ENCODE results near the gene NEDD4. TPM values are rescaled to one million over a fixed set of nuclear protein-coding genes. Genes with fewer than 3 reads are reported as not detected.

Gene NEDD4
- total RNA-seq, 1 donor = 45.3 TPM

DNA sequence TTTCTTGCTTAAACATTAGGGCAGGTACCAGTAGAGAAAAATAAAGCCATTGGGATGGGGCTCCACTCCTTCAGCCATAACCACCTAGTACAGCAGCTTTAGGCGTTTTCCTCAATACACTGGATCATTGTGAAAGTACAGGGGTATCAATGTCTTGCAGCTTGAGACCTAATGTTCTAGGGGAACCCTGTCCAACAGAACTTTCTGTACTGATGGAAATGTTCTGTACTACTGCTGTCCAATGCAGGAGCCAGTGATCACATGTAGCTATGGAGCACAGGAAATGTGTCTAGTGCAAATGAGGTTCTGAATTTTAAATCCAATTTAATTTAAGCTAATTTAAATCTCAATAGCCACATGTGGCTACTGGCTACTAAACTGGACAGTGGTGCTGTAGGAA is 93.9 kb downstream of the NEDD4 start:
- H3K4me3 ChIP-seq (ENCODE audit: low read depth, low read length) = no peak overlapping the region
- DNase-seq (ENCODE audit: low read depth) = no peak
- TF ChIP-seq, protein P1, sequence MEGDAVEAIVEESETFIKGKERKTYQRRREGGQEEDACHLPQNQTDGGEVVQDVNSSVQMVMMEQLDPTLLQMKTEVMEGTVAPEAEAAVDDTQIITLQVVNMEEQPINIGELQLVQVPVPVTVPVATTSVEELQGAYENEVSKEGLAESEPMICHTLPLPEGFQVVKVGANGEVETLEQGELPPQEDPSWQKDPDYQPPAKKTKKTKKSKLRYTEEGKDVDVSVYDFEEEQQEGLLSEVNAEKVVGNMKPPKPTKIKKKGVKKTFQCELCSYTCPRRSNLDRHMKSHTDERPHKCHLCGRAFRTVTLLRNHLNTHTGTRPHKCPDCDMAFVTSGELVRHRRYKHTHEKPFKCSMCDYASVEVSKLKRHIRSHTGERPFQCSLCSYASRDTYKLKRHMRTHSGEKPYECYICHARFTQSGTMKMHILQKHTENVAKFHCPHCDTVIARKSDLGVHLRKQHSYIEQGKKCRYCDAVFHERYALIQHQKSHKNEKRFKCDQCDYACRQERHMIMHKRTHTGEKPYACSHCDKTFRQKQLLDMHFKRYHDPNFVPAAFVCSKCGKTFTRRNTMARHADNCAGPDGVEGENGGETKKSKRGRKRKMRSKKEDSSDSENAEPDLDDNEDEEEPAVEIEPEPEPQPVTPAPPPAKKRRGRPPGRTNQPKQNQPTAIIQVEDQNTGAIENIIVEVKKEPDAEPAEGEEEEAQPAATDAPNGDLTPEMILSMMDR (IDR thresholded peaks at IDR 0.05; ENCODE audit: insufficient read depth, low read depth, low read length) = no peak

DNA sequence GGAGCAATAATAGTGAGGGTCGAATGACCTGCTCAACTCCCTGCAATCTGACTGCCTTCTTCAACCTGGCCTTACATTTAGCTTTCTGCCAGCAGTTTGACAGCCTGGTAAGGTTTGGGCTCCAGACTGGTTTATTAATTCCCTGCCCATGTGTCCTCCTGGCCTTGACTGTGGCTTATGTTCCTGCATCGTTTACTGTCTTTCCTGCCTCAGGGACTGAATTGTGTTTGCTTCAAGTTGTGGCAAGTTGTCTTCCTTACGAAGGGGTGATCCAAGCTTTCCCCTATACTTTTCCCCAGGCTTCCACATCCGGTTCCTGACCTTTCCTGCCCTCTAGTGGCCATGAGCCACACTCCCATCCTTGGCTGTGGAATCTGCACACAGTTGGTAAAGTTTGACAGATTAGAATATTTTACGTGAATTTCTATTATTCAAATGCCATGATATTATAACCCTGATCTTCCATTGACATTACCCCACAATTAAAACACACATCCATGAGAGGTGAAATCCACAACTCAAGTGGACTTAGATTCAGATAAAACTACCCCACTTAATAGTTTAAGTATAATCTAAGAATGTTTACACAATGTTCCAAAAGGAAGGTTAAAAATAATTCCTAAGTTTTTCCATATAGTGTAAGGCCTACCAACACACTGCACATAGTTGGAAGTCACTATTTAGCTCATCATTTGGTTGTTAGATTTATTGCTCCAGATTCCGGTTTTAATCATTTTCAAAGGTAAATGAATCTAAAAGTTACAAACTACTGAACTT is 95.7 kb downstream of the NEDD4 start:
- TF ChIP-seq, protein P1 (IDR thresholded peaks at IDR 0.05; ENCODE audit: insufficient read depth, low read depth, low read length) = peak; percentile 82
- peak; percentile 77 for DNase-seq (ENCODE audit: low read depth)
- H3K4me3 ChIP-seq (ENCODE audit: low read depth, low read length) = no peak overlapping the region

DNA sequence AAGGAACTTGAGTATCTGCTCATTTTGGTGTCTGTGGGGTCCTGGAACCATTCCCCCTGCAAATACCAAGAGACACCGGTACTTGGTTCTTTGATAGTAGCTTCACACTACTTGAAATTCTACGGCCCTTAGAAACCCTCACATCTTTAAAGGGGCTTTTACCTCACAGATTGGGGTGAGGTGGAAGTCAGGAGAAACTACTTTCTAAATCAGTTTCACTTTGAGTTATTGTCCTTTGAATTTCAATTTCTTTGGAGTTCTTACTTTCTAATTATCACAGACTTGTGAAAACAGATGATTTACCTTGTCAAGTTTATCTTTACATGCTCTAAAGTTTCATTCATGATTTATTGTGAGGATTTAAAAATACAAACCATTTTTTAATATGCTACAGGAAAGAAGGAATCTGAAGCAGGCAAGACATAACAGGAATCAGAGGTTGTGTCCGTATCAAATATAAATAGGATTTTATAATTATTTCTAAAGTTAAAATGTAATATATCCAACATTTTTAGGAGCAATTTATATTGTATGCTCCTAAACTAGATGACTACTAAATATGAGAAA is 98.9 kb downstream of the NEDD4 start:
- peak overlapping the region; percentile 21 for H3K4me3 ChIP-seq (ENCODE audit: low read depth, low read length)
- TF ChIP-seq, protein P1 (IDR thresholded peaks at IDR 0.05; ENCODE audit: insufficient read depth, low read depth, low read length) = no peak

GRCh38 chr15:55893852-55894251 is 99.6 kb downstream of the NEDD4 start:
- TF ChIP-seq, protein P1 (IDR thresholded peaks at IDR 0.05; ENCODE audit: insufficient read depth, low read depth, low read length) = no peak
- H3K4me3 ChIP-seq (ENCODE audit: low read depth, low read length) = no peak overlapping the region
- DNase-seq (ENCODE audit: low read depth) = no peak

More for the DNA sequence above, 98.9 kb downstream of the NEDD4 start:
- DNase-seq (ENCODE audit: low read depth) = no peak

DNA sequence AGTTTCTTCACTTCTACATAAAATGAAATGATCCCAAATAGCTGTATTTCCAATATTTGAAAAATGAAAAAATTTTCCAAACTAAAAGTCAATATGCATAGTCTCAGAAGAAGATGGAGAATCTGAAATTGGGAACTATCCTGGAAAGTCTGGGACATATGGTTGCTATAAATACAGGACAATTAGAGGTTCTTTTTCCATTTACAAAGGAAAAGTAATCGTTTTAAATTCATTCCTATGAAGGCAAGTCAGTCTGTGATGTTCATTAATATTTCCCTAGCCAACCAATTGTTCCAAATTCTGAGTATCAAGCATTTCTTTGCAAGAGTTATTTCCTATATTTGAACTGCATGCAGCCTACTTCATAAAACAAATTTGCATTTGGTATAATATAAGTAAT is 102.2 kb downstream of the NEDD4 start:
- DNase-seq (ENCODE audit: low read depth) = no peak
- H3K4me3 ChIP-seq (ENCODE audit: low read depth, low read length) = no peak overlapping the region
- TF ChIP-seq, protein P1 (IDR thresholded peaks at IDR 0.05; ENCODE audit: insufficient read depth, low read depth, low read length) = no peak

DNA sequence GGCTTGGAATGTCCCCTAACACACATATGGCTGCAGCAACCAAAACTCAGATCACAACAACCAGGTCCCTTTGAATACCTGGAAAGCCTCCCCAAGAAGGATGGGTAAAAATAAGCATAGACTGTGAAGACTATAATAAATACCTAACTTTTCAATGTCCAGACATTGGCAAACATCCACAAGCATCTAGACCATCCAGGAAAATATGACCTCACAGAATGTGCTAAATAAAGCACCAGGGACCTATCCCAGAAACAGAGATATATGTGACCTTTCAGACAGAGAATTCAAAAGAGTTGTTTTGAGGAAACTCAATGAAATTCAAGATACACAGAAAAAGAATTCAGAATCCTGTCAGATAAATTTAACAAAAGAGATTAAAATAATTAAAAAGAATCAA is 109.2 kb downstream of the NEDD4 start:
- no peak for DNase-seq (ENCODE audit: low read depth)
- TF ChIP-seq, protein P1 (IDR thresholded peaks at IDR 0.05; ENCODE audit: insufficient read depth, low read depth, low read length) = no peak
- no peak overlapping the region for H3K4me3 ChIP-seq (ENCODE audit: low read depth, low read length)

Data from fibroblast of villous mesenchyme (primary cell).